Measurements from ENCODE around the gene MAJIN.

Gene MAJIN

DNA sequence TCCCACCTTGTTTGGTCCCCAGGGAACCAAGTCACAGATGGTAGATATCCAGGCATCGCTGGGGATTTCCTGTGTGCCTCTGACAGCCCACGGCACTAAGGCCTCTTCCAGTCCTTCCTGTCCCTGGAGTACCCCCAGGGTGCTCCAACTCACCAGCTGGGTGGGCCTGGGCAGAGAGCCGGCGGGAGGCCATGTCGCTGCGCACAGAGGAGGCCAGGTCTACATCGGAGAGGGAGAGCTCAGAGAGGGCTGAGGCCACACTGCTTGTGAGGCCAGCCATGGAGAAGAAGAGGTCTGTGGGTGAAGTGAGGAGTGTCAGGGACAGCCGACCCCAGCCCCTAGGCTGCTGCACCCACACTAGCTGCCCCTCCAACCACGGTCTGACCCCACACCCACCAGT lies 60.2 kb downstream of the MAJIN start:
- no peak for DNase-seq (ENCODE audit: low read depth)

DNA sequence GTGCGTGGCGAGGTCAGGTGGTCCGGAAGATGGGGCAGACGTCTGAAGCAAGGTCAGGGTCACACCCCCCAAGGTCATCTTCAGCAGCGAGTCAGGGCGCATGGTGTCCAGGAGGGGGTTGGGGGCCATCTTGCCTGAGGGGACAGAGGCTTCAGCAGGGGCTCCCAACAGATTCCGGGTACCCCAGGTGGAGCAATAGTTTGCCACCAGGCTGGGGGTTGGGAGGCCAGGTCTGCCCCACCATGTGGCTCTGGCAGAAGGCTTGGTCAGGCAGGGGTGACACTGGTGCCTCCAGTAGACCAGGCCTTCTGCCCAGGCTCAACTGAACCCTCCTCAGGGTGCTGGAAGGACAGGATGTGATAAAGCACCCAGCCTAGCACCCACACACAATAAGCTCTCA lies 60.8 kb downstream of the MAJIN start:
- DNase-seq (ENCODE audit: low read depth), result no peak

DNA sequence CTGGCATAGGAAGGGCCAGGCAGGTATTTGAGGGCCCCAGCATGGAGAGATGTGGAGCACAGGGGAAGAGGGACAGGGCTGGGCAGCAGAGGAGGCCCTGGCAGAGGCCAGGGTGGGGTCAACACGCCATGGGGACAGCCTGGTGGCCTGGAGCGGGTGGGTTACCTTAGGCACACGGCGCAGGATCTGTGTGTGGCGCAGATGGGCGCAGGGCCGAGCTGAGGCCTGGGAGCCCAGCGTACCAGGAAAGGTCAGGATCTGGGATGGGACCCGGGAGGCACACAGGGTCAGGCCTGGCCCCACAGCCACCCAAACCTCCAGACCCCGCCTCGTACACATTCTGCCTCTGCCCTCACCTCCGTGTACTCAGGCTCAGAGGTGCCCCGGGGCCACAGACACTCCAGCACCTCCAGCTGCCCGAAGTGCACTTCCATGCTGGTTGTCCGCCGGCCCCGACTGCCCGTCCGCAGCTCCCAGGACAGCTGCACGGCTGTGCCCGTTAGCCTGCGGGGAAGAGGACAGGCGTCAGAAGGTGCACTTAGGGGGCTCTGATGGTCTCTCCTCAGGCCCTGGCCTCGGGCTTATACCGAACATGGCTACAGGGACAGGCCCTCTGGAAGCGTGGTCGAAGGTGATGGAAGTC lies 61.3 kb downstream of the MAJIN start:
- DNase-seq (ENCODE audit: low read depth), result no peak

DNA sequence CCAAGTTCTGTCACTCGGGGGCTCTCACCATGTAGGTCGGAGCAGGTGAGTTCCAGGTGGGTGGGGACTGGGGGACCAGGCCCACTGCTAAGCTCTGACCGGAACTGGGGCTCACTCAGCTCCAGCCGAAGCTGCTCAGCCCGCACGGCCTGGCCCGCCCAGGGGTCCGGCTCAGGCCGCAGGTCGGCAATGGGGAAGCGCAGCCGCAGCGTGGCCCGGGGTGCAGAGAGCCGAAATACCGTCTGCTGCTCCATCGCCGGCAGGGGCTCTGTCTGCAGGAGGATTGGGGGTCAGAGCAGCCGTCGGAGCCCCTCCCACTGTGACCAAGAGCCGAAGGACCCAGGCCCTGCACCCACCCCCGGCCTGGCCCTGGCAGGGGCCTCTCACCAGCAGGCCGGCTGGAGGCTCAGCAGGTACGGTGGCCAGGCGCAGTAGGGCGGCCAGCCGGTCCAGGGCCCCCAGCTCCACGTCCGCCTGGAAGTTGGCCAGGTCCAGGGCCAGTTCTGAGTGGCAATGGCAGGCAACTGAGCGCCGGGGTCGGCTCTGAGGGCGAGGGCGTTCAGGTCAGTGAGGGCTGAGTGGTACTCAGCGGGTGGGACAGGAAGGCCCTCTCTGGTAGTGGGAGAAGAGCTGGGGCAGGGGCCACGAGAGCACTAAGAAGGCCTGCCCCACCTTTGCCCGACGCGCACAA lies 62.1 kb downstream of the MAJIN start:
- no peak for DNase-seq (ENCODE audit: low read depth)

DNA sequence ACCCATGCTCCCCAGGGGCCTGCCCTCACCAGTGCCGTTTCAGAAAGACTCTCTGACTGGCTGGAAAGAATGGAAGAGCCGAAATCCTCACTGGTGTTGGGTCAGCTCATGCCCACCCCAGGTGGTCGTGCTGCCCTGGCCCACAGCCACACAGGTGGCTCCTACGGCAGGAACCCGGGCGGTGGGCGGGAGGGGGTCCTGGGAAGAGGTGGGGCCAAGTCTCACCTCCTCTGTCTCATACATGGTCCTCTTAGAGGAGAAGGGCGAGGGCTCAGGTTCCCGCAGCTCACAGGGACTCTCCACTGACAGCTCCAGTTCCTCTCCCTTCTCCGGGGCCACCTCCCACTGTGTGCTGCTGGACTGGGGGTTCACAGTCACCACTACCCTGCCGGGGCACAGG lies 63.1 kb downstream of the MAJIN start:
- no peak for DNase-seq (ENCODE audit: low read depth)

DNA sequence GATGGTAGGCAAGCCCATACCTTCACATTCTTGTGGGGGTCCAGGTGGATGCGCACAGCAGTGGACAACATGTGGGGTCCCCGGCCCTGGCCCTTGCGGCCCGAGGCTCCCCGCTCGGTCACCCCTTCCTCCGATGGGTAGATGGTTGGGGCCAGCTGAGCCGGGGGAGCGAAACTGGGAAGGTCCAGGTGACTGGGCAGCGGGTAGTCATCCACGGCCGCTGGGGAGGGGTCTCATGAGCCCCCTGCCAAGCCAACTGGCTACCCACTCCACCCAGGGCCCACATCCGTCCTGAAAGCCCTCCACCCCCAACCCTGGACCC lies 65.6 kb downstream of the MAJIN start:
- no peak for DNase-seq (ENCODE audit: low read depth)

DNA sequence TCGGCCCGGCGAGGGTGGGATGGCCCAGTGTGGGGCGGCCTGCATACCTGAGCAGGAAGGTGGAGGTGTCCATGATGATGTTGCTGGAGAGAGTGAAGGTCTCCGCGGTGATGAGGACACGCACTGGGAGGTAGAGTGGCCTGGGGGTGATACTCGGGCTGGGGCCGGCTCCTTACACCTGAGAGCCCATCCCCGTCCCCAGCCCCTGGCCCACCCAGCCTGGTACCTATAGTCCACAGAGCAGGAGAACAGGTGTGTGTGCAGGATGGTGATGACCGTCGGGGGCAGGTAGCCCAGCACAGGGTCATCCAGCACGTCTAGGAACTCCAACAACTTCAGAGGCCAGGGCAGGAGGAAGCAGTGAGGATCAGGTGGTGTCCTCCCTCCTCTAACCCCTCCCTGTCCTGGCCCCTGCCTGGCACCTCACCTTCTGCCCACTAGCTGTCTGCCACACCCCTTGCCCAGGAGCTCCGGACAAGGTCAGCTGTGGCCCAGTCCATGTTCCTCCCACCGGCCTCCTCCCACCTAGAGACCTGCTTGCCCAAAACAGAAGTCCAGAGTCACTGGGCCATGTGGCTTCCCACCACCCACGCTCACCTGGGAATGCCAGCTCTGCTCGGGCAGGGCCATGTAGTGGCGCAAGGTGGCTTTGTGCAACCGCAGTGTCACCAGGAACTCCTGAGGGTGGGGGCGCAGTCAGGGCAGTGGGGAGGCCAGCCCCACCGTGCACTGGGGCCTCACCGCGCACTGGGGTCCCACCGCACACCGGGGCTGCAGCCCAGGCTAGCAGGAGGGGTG lies 66.2 kb downstream of the MAJIN start:
- DNase-seq (ENCODE audit: low read depth), result no peak

DNA sequence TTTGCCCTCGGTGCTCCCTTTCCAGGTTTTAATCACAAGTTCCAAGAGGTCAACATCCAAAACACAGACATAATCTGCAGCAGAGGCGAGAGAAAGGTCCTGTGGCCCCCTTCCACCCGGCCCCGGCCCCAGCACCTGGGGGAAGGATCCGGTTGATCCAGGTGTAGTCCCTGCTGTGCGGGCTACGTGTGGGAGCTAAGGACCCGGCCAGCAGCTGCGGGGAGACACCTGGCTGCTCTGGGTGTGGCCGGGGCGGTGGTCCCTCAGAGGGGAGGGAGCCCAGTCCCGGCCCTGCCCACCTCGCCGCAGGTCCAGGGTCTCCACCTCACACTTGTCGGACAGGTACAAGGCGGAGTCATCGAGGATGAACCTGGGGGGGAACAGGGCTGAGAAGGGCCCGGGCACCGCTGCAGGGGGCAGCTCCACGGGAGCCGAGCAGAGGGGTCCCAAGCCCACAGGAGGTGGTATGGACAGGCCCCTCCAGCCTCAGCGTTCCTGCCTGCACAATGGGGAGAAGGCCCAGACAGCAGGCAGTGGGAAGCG lies 68.5 kb downstream of the MAJIN start:
- no peak for DNase-seq (ENCODE audit: low read depth)

DNA sequence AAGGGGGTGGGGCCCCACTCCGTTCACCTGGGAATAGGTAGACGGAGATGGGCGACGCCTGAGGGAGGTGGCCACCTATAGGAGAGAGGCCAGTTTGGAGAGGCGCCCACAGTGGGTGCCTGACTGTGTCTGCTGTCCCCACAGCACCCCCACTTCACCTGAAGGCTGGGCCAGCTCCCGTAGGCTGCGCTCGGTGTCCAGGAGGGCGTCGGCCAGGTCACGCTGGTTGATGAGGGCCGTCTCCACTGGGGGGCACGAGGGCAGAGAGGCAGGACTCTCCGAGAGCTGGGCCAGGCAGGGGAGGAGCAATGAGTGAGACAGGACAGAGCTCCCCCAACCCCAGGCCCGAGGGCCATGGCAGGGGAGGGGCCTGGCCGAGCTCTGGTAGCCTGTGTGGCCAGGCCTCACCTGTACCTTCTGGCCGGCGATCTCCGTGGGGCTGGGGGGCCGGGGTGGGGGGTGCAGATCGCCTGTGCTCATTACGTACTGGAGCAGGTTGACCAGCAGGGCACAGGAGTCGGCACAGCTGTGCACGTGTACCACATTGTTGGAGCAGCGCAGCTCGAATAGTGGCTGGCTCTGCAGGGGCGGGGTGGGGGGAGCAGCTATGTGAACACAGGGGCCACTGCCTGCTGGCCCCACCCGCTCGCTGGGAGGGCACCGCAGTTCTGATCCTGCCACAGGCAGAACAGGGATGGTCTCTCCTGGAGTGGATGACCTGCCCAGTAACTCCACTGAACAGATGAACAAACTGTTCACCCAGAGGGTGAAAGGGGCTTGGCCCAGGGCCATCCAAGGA lies 69.6 kb downstream of the MAJIN start:
- no peak for DNase-seq (ENCODE audit: low read depth)

DNA sequence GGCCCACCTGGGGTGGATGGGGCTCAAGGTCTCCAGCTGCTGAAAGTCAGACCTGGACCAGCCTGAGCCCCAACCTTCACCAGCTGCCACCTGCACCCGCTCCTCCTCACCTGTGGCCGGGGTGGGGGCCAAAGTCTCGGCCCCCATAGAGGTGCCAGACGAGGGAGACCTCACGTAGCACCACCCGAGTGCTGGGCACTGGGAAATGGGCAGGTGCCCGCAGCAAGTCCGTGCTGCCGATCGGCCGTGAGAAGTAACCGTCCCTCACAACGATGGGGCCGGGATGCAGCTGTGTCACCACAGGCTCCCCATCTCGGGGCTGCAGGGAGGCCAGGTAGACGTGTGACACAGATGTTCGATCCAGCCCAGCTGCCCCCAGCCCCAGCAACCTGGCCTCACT lies 71.1 kb downstream of the MAJIN start:
- DNase-seq (ENCODE audit: low read depth), result no peak

DNA sequence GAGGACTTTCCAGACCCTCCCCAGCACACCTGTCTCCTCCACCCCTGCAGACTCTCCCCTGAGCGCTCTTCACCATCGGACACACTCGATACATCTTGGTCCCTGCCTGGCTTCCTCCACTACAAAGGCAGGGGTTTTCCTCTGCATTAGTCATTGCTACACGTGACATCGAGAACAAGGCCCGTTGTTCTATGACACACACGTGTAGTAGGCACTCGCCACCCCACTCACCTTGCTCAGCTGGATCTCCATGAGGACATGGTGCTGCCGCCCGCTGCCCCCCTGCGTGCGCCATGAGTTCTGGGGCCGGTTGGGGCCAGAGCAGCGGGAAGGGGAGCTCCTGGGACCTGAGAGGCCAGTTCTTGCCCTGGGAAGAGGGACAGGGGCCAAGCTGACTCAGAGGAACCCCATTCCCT lies 71.6 kb downstream of the MAJIN start:
- peak; percentile 56 for DNase-seq (ENCODE audit: low read depth)

DNA sequence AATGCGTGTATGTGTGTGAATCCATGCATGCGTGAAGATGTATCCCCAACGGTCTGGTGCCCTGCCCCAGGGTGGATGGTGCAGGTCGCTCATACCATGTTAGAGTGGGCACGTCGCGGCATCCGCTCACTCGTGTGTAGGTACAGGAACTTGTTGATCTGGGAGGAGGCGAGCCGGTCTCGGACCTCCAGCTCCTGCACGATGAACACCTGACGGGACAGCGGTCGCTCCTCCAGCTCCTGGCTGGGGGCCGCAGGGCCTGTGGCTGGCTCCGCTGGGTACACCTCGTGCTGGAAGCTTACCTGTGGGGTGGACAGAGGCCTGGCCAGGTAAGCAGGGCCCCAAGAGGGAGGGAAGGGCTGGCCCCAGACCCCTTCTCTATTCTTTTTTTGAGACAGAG lies 73.4 kb downstream of the MAJIN start:
- no peak for DNase-seq (ENCODE audit: low read depth)

DNA sequence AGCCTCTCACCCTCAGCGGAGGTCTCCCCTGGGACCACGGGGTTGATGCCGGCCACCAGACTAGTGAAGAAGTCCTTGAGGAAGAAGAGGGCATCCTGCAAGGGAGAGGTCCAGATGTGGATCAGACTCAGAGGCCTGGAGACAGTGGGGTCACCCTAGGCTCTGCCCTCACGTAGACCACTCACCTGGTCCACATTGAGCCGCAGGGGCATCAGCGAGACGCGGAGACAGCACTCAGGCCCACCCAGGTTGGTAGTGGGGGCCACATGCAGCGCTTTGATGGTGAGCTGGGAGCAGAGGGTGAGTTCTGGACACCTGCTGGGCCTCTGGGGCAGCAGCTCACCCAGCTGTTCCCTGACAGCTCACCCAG lies 73.8 kb downstream of the MAJIN start:
- DNase-seq (ENCODE audit: low read depth), result no peak

DNA sequence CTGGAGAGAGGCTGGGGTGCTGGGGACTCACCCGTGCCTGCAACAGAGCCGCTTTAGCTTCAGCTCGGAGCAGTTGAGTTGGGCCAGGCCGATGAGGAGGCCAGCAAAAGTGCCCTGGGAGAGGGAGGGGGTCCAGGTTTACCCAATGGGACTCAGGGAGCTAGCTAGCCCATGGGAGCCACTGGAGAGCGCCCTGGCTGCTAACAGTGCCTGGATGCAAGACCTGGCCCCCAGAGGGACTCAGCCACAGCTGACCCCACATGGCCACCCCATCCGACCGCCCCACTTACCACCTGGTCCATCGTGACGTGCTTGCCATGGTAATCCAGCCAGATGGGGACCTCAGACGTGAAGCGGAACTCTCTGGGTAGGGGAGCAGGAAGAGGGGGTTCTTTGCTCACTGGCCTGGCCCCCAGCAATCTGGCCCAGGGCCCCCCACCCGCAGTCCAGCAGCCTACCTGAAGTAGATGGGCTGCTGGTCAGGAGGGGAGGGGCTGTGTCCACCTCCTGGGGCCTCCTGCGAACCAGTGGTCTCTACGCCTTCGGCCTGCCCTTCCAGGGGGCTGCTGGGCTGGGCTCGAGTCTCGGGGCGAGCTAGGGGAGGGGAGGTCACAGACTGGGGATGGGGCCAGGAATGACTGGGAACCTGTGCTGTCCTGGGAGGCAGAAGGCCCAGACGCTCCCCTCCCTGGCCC lies 74.4 kb downstream of the MAJIN start:
- no peak for DNase-seq (ENCODE audit: low read depth)

DNA sequence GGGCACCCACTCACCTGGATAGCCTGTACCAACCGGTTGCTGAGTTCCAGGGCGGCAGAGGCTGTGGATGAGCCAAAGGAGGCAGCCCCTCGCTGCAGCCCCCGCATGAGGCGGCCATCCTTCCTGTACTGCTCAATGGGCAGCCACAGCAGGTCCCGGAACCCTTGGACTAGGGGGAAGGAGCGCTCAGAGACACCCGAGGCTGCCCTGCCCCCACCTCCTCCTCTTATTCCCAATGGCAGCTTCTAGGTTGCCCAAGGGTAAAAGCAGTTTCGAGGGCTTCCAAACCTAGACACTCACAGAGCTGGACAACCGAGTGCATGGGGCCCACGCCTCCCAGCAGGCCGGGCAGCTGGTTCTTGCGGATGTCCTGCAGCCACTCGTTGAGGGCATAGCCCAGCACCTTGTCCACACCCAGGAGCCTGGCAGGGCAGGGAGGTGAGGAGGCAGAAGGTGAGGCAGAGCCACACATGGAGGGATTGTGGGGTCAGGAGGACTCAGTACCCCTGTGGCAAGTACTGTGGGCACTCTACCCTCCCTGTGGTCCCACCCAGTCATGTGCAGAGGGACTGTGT lies 75.4 kb downstream of the MAJIN start:
- DNase-seq (ENCODE audit: low read depth), result no peak

DNA sequence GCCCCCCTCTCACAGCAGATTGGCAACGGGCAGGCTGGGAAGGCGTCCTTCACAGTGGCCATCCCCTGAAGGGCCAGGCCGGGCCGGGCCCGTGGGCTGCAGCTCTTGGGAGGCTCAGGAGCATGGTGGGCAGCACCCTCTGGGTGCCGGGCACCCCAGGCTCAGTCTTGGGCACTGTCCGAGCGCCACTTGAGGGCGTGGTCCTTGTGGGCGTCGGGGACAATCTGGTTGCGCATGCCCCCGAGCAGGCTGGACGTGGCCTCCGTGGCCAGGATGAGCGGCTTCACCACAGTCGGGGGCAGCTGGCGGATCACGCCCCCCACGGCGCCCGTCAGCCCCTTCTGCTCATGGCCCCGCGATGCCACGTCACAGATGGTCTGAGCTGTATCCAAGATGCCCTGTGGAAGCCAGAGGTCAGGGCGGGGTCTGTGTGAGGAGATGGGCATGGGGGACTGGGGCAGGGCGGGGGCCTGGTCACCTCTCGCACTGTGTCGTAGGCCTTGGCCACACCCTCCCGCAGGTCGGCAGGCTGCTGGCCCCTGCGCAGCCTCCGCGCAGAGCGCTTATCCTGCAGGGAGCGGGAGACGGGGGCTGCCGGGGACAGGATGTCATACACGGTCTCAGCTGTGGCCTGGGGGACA lies 77.0 kb downstream of the MAJIN start:
- DNase-seq (ENCODE audit: low read depth), result no peak

DNA sequence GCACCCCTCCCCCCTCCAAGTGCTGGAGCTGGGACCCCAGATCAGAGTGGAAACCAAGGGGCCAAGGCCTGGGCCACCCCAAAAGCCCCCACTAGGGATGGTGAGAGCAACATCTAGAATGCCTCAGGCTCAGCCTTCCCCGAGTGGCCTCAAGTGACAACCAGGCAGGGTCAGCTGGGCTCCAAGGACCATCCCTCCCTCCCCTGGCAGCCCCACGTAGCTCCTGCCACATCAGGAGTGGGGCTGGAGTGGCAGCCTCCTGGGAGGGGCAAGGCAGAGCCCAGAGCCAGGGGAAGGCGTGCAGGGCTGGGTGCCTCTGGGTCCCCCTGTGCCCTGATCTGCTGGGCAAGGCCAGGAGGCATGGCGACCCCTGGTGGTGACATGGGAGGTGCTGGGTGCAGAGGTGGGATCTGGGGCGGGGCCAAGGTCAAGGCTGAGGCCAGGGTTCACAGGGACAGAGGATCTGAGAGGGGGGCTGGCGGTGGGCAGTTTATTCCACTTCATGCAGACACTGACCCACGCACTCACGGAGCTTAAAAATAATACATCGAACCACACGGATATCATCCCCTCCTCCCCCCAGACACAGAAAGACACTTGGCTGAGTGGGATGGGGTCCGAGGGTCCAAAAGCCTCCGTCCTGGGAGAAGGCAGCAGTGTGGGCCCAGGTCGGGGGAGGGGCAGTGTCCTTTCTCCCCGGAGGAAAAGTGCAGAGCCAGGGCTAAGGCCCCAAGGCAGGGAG lies 77.7 kb downstream of the MAJIN start:
- peak; percentile 87 for DNase-seq (ENCODE audit: low read depth)

DNA sequence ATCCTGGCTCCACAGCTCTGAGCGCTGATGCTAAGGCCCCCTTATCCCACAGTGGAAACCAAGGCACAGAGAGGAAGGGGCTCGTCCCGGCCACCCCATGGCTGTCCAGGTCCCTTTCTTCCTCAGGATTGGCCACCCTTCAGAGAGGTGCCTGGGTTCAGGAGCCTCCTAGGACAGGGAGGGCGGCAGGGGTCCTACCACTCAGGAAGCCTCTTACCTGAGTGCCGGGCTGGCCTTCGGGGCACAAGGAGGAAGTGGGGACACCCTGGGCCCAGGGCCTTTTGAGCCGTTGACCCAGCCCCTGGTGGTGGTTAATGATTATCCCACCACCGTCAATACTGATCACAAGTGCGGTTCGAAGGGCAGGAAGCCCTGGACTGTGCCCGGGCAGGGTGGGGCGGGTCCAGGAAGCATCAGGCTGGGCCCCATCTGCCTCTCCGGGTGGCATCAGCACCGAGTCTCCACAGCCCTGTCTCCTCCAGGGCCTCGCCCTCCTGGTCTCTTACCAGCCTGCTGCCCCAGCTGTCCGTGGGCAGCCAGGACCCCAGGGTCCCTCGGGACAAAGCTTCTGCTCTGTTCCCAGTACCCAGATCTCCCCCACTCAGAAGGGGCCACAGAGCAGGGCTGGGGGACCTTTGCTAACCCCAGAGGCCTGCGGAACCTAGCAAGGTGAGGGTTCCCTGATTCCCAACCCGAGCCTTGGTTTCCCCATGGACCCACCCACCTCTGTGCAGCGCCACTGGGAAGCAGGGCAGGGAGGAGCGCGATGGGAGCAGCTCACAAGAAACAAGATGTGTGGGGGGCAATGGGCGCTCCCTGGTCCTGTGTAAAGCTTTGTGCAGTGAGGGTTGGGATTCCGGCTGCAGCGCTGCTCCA lies 78.5 kb downstream of the MAJIN start:
- no peak for DNase-seq (ENCODE audit: low read depth)

DNA sequence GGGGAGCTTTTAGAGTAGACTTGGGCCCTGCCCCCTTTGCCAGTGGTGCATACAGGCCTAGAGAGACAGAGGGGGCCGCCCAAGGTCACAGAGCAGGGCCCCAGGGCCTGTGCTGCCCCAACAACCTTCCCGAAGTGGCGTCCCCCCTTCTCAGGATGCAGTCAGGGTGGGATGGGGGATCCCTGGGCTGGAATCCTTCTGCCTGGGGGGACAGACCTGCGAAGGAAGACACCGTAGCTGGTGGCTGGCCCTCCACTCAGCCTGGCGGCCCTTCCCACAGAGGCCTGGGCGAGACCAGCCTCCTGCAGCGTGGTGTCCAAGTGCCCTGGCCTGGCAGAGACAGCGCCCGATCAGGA lies 79.1 kb downstream of the MAJIN start:
- no peak for DNase-seq (ENCODE audit: low read depth)

All from activated T-helper 9 cell treated with anti-CD3 and anti-CD28 coated beads, Interleukin-2, amount 50 U/mL, for 16 hours (primary cell).